Adrenal gland (tissue), 12 donors: ENCODE results near the gene UROS. TPM values are rescaled to one million over a fixed set of nuclear protein-coding genes. Genes with fewer than 3 reads are reported as not detected.

Source experiments
- DNase-seq, 7 donors: peaks; one replicate each; pipeline ENCODE4 v3.0.0-alpha.2; 2019 to 2020
- H3K27ac ChIP-seq, 5 donors: fragments of 200-600 bp; sonication (generic) in 4 of 5; 1 replicate in 3 of 5; 2 replicates in 2 of 5; pipeline versions ENCODE4 v1.5.1 to v1.8.0; 2016 to 2020; ENCODE audit warnings: mild to moderate bottlenecking in 1 of 5
- H3K27me3 ChIP-seq: fragments of 200-600 bp; 2 replicates; pipeline ENCODE4 v1.8.0; 2021
- H3K36me3 ChIP-seq, 2 donors: fragments of 200-600 bp; replicated peaks in 1 of 2; 1 replicate in 1 of 2; 2 replicates in 1 of 2; pipeline versions ENCODE4 v1.5.1 to v1.8.0; 2018 to 2022
- H3K4me1 ChIP-seq, 2 donors: fragments of 200-600 bp; replicated peaks in 1 of 2; 1 replicate in 1 of 2; 2 replicates in 1 of 2; pipeline versions ENCODE4 v1.5.1 to v1.8.0; 2018 to 2021
- H3K4me3 ChIP-seq, 4 donors: fragments of 200-600 bp; sonication (generic) in 3 of 4; one replicate each; pipeline ENCODE4 v1.5.1; 2016 to 2018
- H3K9me3 ChIP-seq, 3 donors: fragments of 200-600 bp; sonication (generic) in 1 of 3; replicated peaks in 1 of 3; 1 replicate in 2 of 3; 2 replicates in 1 of 3; pipeline versions ENCODE4 v1.5.1 to v1.8.0; 2016 to 2021
- POLR2A ChIP-seq, 2 donors: fragments of 450-650 bp; IDR thresholded peaks; one replicate each; pipeline ENCODE4 v1.6.1; 2017; ENCODE audit warnings: antibody characterized with exemption in 2 of 2, mild to moderate bottlenecking in 2 of 2, moderate library complexity in 1 of 2
- WGBS, 4 donors: extraction: QIAGEN DNeasy Blood & Tissue Kit in 2 of 4; methylation state at CpG; one replicate each; pipeline versions ENCODE4 v1.1.5 to v1.1.7; 2013 to 2017; 5-methylcytosine and 5-hydroxymethylcytosine counted together
- intact Hi-C, 2 donors: fragments of 100-400 bp; cut with DNase I; formaldehyde crosslinking; loops; one replicate each; pipeline versions ENCODE4 v1.14.1 to v1.15.0; 2022 to 2023
- microRNA counts, 2 donors: library from miRNA; unstranded; fragments of <30 nt; microRNA quantifications; one replicate each; lab custom pipeline; 2016
- microRNA-seq, 3 donors: library from miRNA; unstranded; fragments of <30 nt; microRNA quantifications; one replicate each; pipeline ENCODE4, GENCODE V29; 2017 to 2020
- polyA plus RNA-seq, 3 donors: library from polyadenylated mRNA; stranded (reverse); fragments of 200-250 nt in 2 of 3; fragments of 350-450 nt in 1 of 3; fragmentation: Illumina TruSeq in 1 of 3; extraction: RNeasy Lipid Tissue Mini Kit (QIAGEN cat#74804) in 1 of 3; gene quantifications; one replicate each; pipeline ENCODE4 v1.2.3, GENCODE V29; 2013 to 2014
- small RNA-seq, 2 donors: library from RNA; depleted of rRNA; stranded (forward); fragments of <200 nt; gene quantifications; one replicate each; pipeline ENCODE3, GENCODE V24; 2016
- total RNA-seq, 9 donors: library from RNA; depleted of rRNA in 4 of 9; stranded (reverse); fragments of >200 nt in 4 of 9; fragments of 120-200 nt in 1 of 9; fragmentation: NEBNext Ultra II Directional in 1 of 9; extraction: Animal tissue kit (Norgen Biotek cat#: 25700) in 1 of 9; gene quantifications; one replicate each; pipeline versions ENCODE4 v1.1.0 to v1.2.4, GENCODE V29; 2013 to 2023
- TF ChIP-seq, protein P1 (sequence below), 6 experiments: fragments of 450-650 bp in 4 of 6; fragments of 200-600 bp in 2 of 6; sonication (generic) in 1 of 6; IDR thresholded peaks; 1 replicate in 5 of 6; 2 replicates in 1 of 6; pipeline versions ENCODE4 v1.5.1 to v1.8.0; 2016 to 2021; ENCODE audit warnings: antibody characterized with exemption in 6 of 6, mild to moderate bottlenecking in 2 of 6, moderate library complexity in 1 of 6
- donor health status: healthy with polysubstance abuse.
- donor health status: Bipolar disorder and iron deficiency.
- donor health status: DM: yes; HTN: yes; CAD: no.
- donor health status: DM: no; HTN: no; CAD: no.
- donor health status: DM: no; HTN: no; CAD: no.
- donor health status: DM: yes; HTN: yes; CAD: no.

Gene UROS
- total and polyA plus RNA-seq, 12 donors = 41.1 to 122 (median 60.7) TPM

DNA sequence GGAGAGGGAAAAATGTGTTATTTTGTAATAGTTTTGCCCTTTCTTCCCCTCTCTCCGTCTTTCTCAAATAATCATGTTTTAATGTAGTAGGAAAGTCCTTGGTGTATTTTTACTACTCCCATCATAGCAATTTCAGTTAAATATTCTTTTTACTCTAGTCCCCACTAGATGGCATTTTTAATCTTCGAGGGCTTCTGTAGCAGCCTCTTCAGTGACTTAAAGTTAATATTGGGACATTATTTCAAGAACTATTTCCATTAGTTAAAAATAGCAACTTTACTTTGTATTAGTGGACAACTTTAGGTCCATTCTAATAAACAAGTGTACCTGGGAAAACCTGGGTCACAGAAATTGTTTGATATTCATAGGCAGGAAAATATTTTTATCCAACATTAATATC is 80.6 kb downstream of the UROS start:
- H3K9me3 ChIP-seq = no peaks in the 10 kb centered on the region
- no peak overlapping the region for H3K27ac ChIP-seq
- WGBS, 4 donors = 33 to 46% (median 40%) methylated on average over 2 of the region's 2 CpGs
- DNase-seq = no peak
- intact Hi-C loops = loop anchor here in 1 of 2 donors (10.0 kb wide), 1 partner anchor 92 kb away; no protein-coding TSS in a partner anchor
- H3K36me3 ChIP-seq = peaks cover 0 to 85% of the 10 kb centered on the region in 2 donors
- H3K4me1 ChIP-seq = no peaks in the 10 kb centered on the region
- no peaks in the 10 kb centered on the region for H3K27me3 ChIP-seq
- no peak overlapping the region for H3K4me3 ChIP-seq
- TF ChIP-seq, protein P1, sequence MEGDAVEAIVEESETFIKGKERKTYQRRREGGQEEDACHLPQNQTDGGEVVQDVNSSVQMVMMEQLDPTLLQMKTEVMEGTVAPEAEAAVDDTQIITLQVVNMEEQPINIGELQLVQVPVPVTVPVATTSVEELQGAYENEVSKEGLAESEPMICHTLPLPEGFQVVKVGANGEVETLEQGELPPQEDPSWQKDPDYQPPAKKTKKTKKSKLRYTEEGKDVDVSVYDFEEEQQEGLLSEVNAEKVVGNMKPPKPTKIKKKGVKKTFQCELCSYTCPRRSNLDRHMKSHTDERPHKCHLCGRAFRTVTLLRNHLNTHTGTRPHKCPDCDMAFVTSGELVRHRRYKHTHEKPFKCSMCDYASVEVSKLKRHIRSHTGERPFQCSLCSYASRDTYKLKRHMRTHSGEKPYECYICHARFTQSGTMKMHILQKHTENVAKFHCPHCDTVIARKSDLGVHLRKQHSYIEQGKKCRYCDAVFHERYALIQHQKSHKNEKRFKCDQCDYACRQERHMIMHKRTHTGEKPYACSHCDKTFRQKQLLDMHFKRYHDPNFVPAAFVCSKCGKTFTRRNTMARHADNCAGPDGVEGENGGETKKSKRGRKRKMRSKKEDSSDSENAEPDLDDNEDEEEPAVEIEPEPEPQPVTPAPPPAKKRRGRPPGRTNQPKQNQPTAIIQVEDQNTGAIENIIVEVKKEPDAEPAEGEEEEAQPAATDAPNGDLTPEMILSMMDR (IDR thresholded peaks at IDR 0.05) = no peak
- TF ChIP-seq POLR2A (IDR thresholded peaks at IDR 0.05) = no peak

DNA sequence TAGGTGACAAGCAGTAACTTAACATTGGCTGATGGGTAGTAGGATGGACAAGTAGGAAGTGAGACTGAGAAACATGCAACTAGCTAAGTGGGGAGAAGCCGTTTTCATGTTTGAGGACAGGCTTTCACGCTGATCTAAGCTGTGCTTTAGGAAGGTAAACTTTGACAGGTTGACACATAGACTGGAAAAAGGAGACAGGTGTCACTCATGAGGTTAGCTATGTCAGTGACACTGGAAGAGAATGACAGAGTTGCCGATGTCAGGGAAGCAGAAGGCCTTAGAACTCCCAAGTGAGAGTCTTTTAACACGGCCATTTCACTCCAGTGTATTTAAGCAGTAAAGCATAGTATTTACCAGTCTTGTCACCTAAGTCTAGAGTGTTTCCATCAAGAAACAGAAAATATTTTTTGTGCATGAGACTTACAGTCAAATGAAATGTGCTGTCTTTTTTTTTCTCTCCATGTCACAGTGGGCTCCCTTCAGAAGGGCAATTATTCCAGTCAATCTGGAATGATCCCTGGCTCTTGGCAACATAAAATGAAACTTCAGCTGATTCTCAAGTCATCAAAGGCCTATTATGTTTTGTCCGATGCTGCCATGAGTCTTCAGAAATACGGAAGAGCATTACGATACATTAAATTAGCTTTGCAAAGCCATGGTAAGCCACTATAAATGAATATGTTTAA is 82.9 kb downstream of the UROS start:
- H3K9me3 ChIP-seq = no peaks in the 10 kb centered on the region
- no peaks in the 10 kb centered on the region for H3K4me1 ChIP-seq
- WGBS, 4 donors = 91 to 93% (median 92%) methylated on average over 7 of the region's 7 CpGs
- no peak overlapping the region for H3K27ac ChIP-seq
- H3K36me3 ChIP-seq = peaks cover 0 to 83% of the 10 kb centered on the region in 2 donors
- no peak for TF ChIP-seq POLR2A (IDR thresholded peaks at IDR 0.05)
- TF ChIP-seq, protein P1 (IDR thresholded peaks at IDR 0.05) = no peak
- DNase-seq = no peak
- H3K27me3 ChIP-seq = no peaks in the 10 kb centered on the region
- no peak overlapping the region for H3K4me3 ChIP-seq
- intact Hi-C loops = loop anchor here in 1 of 2 donors (10.0 kb wide), 1 partner anchor 95 kb away; no protein-coding TSS in a partner anchor

MicroRNA genes within 50 kb of the gene (microRNA counts, 767-probe panel; counts per million panel counts)
- microRNA hsa-miR-4484 (lab: Ali Mortazavi, UCI) = 0 counts per million in 2 donors

Small RNAs within 50 kb of the gene (microRNA-seq; reads per million reads assigned to microRNA genes)
- gene MIR4484 = 1.5 to 2.7 (median 2.0) reads per million in 3 donors

Small RNAs within 50 kb of the gene (small RNA-seq; reads per million reads assigned to genes)
- 0.12 to 0.33 reads per million in 2 donors for gene MIR4484
- 0 reads per million in 2 donors for gene RF00017

Other genes with a start within 250 kb of the UROS start
- not detected for gene TEX36, start 140.1 kb downstream of the UROS start, total RNA-seq
- gene TEX36, start 140.1 kb downstream of the UROS start, polyA plus RNA-seq = not detected
- 10 to 100 TPM in 8 of 9 donors, 1 to 10 TPM in 1; 8.1 to 34.4 (median 15.4) TPM for gene EDRF1, start 103.5 kb downstream of the UROS start, total RNA-seq
- gene EDRF1, start 103.5 kb downstream of the UROS start, polyA plus RNA-seq = 10 to 100 TPM; 13.3 to 35.9 (median 21.7) TPM
- under 1 TPM in 3 of 9 donors, not detected in 6; 0.11 to 0.26 (median 0.11) TPM for gene MMP21, start 47.4 kb downstream of the UROS start, total RNA-seq
- gene MMP21, start 47.4 kb downstream of the UROS start, polyA plus RNA-seq = under 1 TPM in 2 of 3 donors, not detected in 1; 0.24 to 0.27 TPM
- 10 to 100 TPM; 20.5 to 56.3 (median 35.9) TPM for gene BCCIP, start 288 bp upstream of the UROS start, total RNA-seq
- 100 to 1,000 TPM in 1 of 3 donors, 10 to 100 TPM in 2; 48.8 to 103 (median 51.9) TPM for gene BCCIP, start 288 bp upstream of the UROS start, polyA plus RNA-seq
- gene DHX32, start 58.0 kb upstream of the UROS start, total RNA-seq = 100 to 1,000 TPM in 1 of 9 donors, 10 to 100 TPM in 8; 22.0 to 100 (median 43.3) TPM
- gene DHX32, start 58.0 kb upstream of the UROS start, polyA plus RNA-seq = 10 to 100 TPM; 24.5 to 40.1 (median 28.1) TPM
- 10 to 100 TPM in 2 of 9 donors, 1 to 10 TPM in 7; 1.7 to 23.7 (median 3.9) TPM for gene FANK1, start 73.3 kb upstream of the UROS start, total RNA-seq
- gene FANK1, start 73.3 kb upstream of the UROS start, polyA plus RNA-seq = 10 to 100 TPM in 2 of 3 donors, 1 to 10 TPM in 1; 3.7 to 19.1 (median 17.9) TPM